Measurements from ENCODE around the gene LARP7.
A peak's percentile ranks its signal among the peaks of the same experiment; 100 is the strongest.
"Not testable (repeated sequence)": the region's sequence is repeated elsewhere in the genome, so short reads cannot be mapped to it uniquely, and the experiment has no call there.

Gene LARP7

DNA sequence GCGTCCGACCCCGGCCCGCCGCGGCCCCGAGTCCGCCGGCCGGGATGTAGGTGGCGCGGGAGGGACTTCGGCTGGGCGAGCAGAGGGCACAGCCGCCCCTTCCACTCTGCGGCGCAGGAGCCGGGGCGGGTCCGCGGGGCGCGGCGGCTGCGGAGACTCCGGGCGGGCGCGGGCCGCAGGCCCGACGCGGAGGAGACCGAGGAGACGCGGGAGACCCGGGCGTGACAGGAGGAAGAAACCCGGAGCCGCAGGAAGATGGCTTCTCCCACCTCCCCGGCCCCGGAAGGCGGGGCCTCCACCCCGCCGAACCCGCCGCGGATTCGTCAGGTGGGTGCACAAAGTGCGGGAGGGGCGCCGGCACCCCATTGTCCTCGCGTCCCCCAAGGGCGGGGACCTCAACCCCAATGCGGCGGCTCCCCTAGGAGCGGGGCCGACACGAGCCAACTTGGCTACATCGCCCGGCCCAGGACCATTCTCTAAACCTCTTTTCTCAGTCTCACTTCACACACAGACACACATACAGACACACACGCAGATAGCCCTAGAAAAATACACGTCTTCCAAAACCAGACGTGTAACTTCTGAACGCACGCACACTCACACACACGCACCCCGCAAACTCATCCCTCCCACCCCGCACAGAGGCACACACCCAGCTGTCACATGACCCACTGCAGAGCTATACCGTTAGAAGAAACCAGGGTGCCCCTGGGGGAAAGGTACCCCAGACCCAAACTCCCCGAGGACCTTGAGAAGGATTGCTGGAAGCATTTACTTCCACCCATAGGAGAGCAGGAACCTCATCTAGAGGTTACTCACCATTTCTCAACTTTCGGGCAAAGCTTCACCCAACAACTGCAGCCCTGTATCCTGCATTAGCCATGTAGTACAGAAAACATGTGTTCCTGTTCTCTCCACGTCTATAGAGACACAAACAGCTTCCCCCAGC, 69.2 kb downstream of the LARP7 start:
- intact Hi-C loops (cut with DNase I): not testable (repeated sequence)
- peak in 41 of 42 donors; percentile 19 to 75 (median 49) for DNase-seq

DNA sequence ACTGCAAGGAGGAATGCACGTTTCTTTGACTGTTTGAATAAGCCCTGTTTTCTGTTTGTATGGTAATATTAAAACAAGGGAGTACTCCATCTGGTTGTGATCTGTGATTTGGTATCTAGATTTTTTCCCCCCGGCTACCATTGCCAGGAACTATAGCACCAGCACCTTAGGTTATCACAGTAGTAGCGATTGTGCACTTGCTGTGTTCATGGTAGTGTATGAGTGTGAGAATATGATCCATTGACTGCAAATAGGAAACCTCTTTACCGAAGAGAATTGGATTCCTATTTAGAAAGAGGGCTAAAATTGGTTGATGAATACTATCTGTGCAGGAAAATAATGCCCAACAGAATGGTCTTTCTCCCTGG, 69.9 kb downstream of the LARP7 start:
- intact Hi-C loops (cut with DNase I): no loop called here
- peak in 1 of 42 donors; percentile 38 for DNase-seq

All from head of caudate nucleus (tissue), 42 donors.